CD4-positive, alpha-beta T cell (primary cell): Measurements from ENCODE around the gene ACD. TPM values are rescaled to one million over a fixed set of nuclear protein-coding genes. Genes with fewer than 3 reads are reported as not detected.

Source experiments
- ATAC-seq: fragments of 200-7000 bp; cut with Tn5 transposase; one replicate; pipeline ENCODE4 v1.10.0; 2022; ENCODE audit warnings: mild to moderate bottlenecking; ENCODE audit not compliant: poor library complexity
- CTCF ChIA-PET: fragments of 350-600 bp; sonication (Branson Sonifier 250); formaldehyde crosslinking; loops from one replicate; lab custom pipeline; 2021; ENCODE audit warnings: antibody characterized with exemption, inconsistent platforms; lab: Charles Lee
- POLR2A ChIA-PET: fragments of 350-600 bp; sonication (Branson Sonifier 250); formaldehyde crosslinking; loops from one replicate; lab custom pipeline; 2021; ENCODE audit warnings: antibody characterized with exemption, inconsistent platforms; lab: Charles Lee
- DNase-seq, 14 experiments: peaks; one replicate each; pipeline ENCODE4 v3.0.0-alpha.2; 2013 to 2020; ENCODE audit warnings: mixed read lengths in 2 of 14
- H3K27ac ChIP-seq, 2 donors: one replicate each; pipeline versions ENCODE4 v1.5.1 to v1.7.0; 2013; ENCODE audit warnings: low read length in 2 of 2, low read depth in 1 of 2, mild to moderate bottlenecking in 1 of 2
- H3K27me3 ChIP-seq, 2 experiments: 1 replicate in 1 of 2; 2 replicates in 1 of 2; pipeline versions ENCODE4 v1.6.1 to v1.7.0; 2013; ENCODE audit warnings: low read length in 2 of 2, control low read depth in 1 of 2, mild to moderate bottlenecking in 1 of 2, moderate library complexity in 1 of 2; ENCODE audit not compliant: insufficient read depth in 2 of 2, control insufficient read depth in 1 of 2
- H3K36me3 ChIP-seq: one replicate; pipeline ENCODE4 v1.6.1; 2013; ENCODE audit warnings: low read length, control low read depth; ENCODE audit not compliant: insufficient read depth
- H3K4me1 ChIP-seq: one replicate; pipeline ENCODE4 v1.6.1; 2013; ENCODE audit warnings: low read length, control low read depth; ENCODE audit not compliant: insufficient read depth
- H3K4me3 ChIP-seq: one replicate; pipeline ENCODE4 v1.5.1; 2013; ENCODE audit warnings: mild to moderate bottlenecking, low read length, moderate library complexity
- H3K9me3 ChIP-seq, 2 experiments: 1 replicate in 1 of 2; 2 replicates in 1 of 2; pipeline versions ENCODE4 v1.6.1 to v1.7.0; 2013; ENCODE audit warnings: low read length in 2 of 2, mild to moderate bottlenecking in 2 of 2, control low read depth in 1 of 2, moderate library complexity in 1 of 2; ENCODE audit not compliant: control insufficient read depth in 1 of 2, insufficient read depth in 1 of 2
- H3K27ac Mint-ChIP-seq: one replicate; pipeline ENCODE4 v1.8.0; 2020; ENCODE audit warnings: mixed read lengths
- H3K27me3 Mint-ChIP-seq: one replicate; pipeline ENCODE4 v1.8.0; 2021; ENCODE audit warnings: mixed read lengths
- H3K36me3 Mint-ChIP-seq: one replicate; pipeline ENCODE4 v1.8.0; 2021; ENCODE audit warnings: low read depth, mixed read lengths
- H3K4me1 Mint-ChIP-seq: one replicate; pipeline ENCODE4 v1.8.0; 2021; ENCODE audit warnings: low read depth, mixed read lengths
- H3K4me3 Mint-ChIP-seq: one replicate; pipeline ENCODE4 v1.8.0; 2020; ENCODE audit warnings: mild to moderate bottlenecking, mixed read lengths
- H3K9me3 Mint-ChIP-seq: one replicate; pipeline ENCODE4 v1.8.0; 2020; ENCODE audit warnings: mixed read lengths
- intact Hi-C, 2 experiments: fragments of 100-400 bp; cut with DNase I in 1 of 2; cut with micrococcal nuclease in 1 of 2; formaldehyde crosslinking; loops; one replicate each; pipeline versions ENCODE4 v1.15.1 to v1.9.0; 2023 to 2025; cut with DNase I, micrococcal nuclease
- total RNA-seq, 174 experiments: library from RNA in 2 of 174; stranded (reverse) in 2 of 174; gene quantifications; one replicate each; pipeline ENCODE4 v1.2.3 and lab custom pipeline; 2021 to 2026
- TF ChIP-seq, protein P1 (sequence below): fragments of 200-600 bp; IDR thresholded peaks from one replicate; pipeline ENCODE4 v1.8.0; 2022; ENCODE audit warnings: antibody characterized with exemption, mild to moderate bottlenecking

Gene ACD
- total RNA-seq, 2 experiments from 2014 or later: 21.6 to 26.0 TPM

DNA sequence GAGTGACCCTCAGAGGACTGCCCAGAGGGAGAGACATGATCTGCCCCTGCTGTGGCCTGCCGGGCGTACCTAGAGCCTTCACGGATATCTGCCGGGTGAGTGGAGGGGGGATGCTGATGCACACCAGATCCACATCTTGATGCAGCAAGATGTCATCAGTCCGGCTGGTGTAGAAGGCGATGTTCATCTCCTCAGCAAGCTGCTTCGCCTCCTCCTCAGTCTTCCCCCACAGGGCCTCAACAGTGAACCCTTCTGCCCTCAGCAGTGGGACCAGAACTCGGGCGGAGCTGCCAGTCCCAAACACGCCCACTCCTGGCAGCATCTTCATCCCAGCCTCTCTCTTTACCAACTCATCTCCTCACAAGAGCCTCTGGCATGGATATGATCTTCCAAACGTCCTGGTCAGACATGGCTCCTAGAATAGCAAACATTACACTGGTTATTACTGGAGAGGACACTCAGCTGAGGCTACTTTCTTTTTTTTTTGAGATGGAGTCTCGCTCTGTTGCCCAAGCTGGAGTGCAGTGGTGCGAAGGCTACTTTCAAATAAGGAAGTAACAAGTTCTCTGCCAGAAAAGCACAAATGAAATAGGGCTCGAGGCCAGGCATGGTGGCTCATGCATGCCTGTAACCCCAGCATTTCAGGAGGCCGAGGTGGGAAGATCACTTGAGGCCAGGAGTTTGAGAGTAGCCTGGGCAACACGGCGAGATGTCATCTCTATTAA, 25.5 kb upstream of the ACD start:
- CTCF ChIA-PET: interaction anchor here (0.6 kb wide), 1 partner anchor 173 kb away, joined by 3 read pairs; no protein-coding TSS in a partner anchor
- POLR2A ChIA-PET: interaction anchor here (1.5 kb wide), 1 partner anchor 34 kb away, joined by 3 read pairs; the partner anchor contains the start of gene GFOD2

GRCh38 chr16:67683767-67684166, 23.7 kb upstream of the ACD start:
- H3K27me3 Mint-ChIP-seq: no peaks in the 10 kb centered on the region
- intact Hi-C loops: no loop called here
- TF ChIP-seq, protein P1, sequence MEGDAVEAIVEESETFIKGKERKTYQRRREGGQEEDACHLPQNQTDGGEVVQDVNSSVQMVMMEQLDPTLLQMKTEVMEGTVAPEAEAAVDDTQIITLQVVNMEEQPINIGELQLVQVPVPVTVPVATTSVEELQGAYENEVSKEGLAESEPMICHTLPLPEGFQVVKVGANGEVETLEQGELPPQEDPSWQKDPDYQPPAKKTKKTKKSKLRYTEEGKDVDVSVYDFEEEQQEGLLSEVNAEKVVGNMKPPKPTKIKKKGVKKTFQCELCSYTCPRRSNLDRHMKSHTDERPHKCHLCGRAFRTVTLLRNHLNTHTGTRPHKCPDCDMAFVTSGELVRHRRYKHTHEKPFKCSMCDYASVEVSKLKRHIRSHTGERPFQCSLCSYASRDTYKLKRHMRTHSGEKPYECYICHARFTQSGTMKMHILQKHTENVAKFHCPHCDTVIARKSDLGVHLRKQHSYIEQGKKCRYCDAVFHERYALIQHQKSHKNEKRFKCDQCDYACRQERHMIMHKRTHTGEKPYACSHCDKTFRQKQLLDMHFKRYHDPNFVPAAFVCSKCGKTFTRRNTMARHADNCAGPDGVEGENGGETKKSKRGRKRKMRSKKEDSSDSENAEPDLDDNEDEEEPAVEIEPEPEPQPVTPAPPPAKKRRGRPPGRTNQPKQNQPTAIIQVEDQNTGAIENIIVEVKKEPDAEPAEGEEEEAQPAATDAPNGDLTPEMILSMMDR: no peak
- no peaks in the 10 kb centered on the region for H3K9me3 ChIP-seq
- no peak overlapping the region for H3K4me3 Mint-ChIP-seq
- ATAC-seq (no peak), DNase-seq (no peak)
- peaks cover 21% of the 10 kb centered on the region for H3K4me1 Mint-ChIP-seq
- peak overlapping the region; percentile 11 for H3K27ac Mint-ChIP-seq
- no peaks in the 10 kb centered on the region for H3K27me3 ChIP-seq
- H3K9me3 Mint-ChIP-seq: no peaks in the 10 kb centered on the region
- H3K27ac ChIP-seq: no peak overlapping the region
- H3K4me3 ChIP-seq: no peak overlapping the region
- CTCF ChIA-PET: no interaction called here
- peaks cover 22% of the 10 kb centered on the region for H3K36me3 Mint-ChIP-seq
- POLR2A ChIA-PET: no interaction called here
- H3K36me3 ChIP-seq: peaks cover 25% of the 10 kb centered on the region
- H3K4me1 ChIP-seq: peaks cover 17% of the 10 kb centered on the region

More for the DNA sequence above, 25.5 kb upstream of the ACD start:
- Histone ChIP-seq H3K4me3 (no peak overlapping the region), H3K9me3 (no peaks in the 10 kb centered on the region), H3K27me3 (no peaks in the 10 kb centered on the region), H3K27ac (peak overlapping the region in 1 of 2 donors; percentile 66), H3K36me3 (peaks cover 27% of the 10 kb centered on the region), H3K4me1 (peaks cover 17% of the 10 kb centered on the region)
- Mint-ChIP-seq H3K27me3 (no peaks in the 10 kb centered on the region), H3K36me3 (peaks cover 22% of the 10 kb centered on the region), H3K4me3 (no peak overlapping the region), H3K4me1 (peaks cover 21% of the 10 kb centered on the region), H3K9me3 (no peaks in the 10 kb centered on the region), H3K27ac (peak overlapping the region; percentile 78)
- DNase-seq: no peak
- TF ChIP-seq, protein P1: no peak
- ATAC-seq: no peak
- intact Hi-C loops: no loop called here

- H3K36me3 ChIP-seq: peaks cover 18% of the 10 kb centered on the region
- peaks cover 8% of the 10 kb centered on the region for H3K4me1 ChIP-seq
- DNase-seq: no peak
- Mint-ChIP-seq H3K4me1 (peaks cover 10% of the 10 kb centered on the region), H3K9me3 (no peaks in the 10 kb centered on the region), H3K27ac (no peak overlapping the region), H3K36me3 (peaks cover 15% of the 10 kb centered on the region), H3K4me3 (no peak overlapping the region), H3K27me3 (no peaks in the 10 kb centered on the region)
- H3K27me3 ChIP-seq: no peaks in the 10 kb centered on the region
- no peak for ATAC-seq
- TF ChIP-seq, protein P1: no peak
- no peak overlapping the region for H3K27ac ChIP-seq
- intact Hi-C loops: no loop called here
- CTCF ChIA-PET: no interaction called here
- no peak overlapping the region for H3K4me3 ChIP-seq
- POLR2A ChIA-PET: no interaction called here
- no peaks in the 10 kb centered on the region for H3K9me3 ChIP-seq
Measured at GRCh38 chr16:67679935-67680897, 20.2 kb upstream of the ACD start.
